Mesendoderm (in vitro differentiated cells): ENCODE measurements around the gene MAP3K21.

Experiments used
- DNase-seq: peaks from one replicate; pipeline ENCODE4 v3.0.0; 2013
- H2AK5ac ChIP-seq: 2 replicates; pipeline ENCODE4 v1.6.1; 2013; ENCODE audit warnings: low read length, inconsistent platforms
- H2BK120ac ChIP-seq: 2 replicates; pipeline ENCODE4 v1.6.1; 2013; ENCODE audit warnings: low read depth, mild to moderate bottlenecking, low read length, moderate library complexity, mixed read lengths
- H2BK15ac ChIP-seq: replicated peaks from 2 replicates; pipeline ENCODE4 v1.6.1; 2013; ENCODE audit warnings: low read depth, mild to moderate bottlenecking, moderate library complexity
- H2BK5ac ChIP-seq: 2 replicates; pipeline ENCODE4 v1.6.1; 2013; ENCODE audit warnings: low read length, inconsistent platforms
- H3K18ac ChIP-seq: 2 replicates; pipeline ENCODE4 v1.6.1; 2013; ENCODE audit warnings: mild to moderate bottlenecking, low read length, mixed read lengths
- H3K23ac ChIP-seq: one replicate; pipeline ENCODE4 v1.6.1; 2013; ENCODE audit warnings: low read length
- H3K27ac ChIP-seq: 2 replicates; pipeline ENCODE4 v1.5.1; 2013; ENCODE audit warnings: low read depth, mild to moderate bottlenecking, inconsistent platforms, low read length, moderate library complexity
- H3K27me3 ChIP-seq: 2 replicates; pipeline ENCODE4 v1.6.1; 2013; ENCODE audit warnings: low read length, control low read depth, mild to moderate bottlenecking, inconsistent platforms; ENCODE audit not compliant: insufficient read depth, poor library complexity
- H3K36me3 ChIP-seq: 2 replicates; pipeline ENCODE4 v1.6.1; 2013; ENCODE audit warnings: low read length, inconsistent platforms; ENCODE audit not compliant: control insufficient read depth, insufficient read depth
- H3K4ac ChIP-seq: one replicate; pipeline ENCODE4 v1.6.1; 2013; ENCODE audit warnings: low read depth, mild to moderate bottlenecking, low read length, moderate library complexity
- H3K4me1 ChIP-seq: 2 replicates; pipeline ENCODE4 v1.6.1; 2013; ENCODE audit warnings: low read depth, low read length, inconsistent platforms; ENCODE audit not compliant: control insufficient read depth
- H3K4me2 ChIP-seq: 2 replicates; pipeline ENCODE4 v1.6.1; 2013; ENCODE audit warnings: low read length
- H3K4me3 ChIP-seq: 2 replicates; pipeline ENCODE4 v1.5.1; 2013; ENCODE audit warnings: mild to moderate bottlenecking, low read length
- H3K56ac ChIP-seq: one replicate; pipeline ENCODE4 v1.6.1; 2013; ENCODE audit warnings: low read length
- H3K79me1 ChIP-seq: 2 replicates; pipeline ENCODE4 v1.6.1; 2013; ENCODE audit warnings: low read length, inconsistent platforms
- H3K79me2 ChIP-seq: 2 replicates; pipeline ENCODE4 v1.6.1; 2013; ENCODE audit warnings: mild to moderate bottlenecking, low read length; ENCODE audit not compliant: control insufficient read depth, insufficient read depth
- H3K9ac ChIP-seq: 2 replicates; pipeline ENCODE4 v1.6.1; 2013; ENCODE audit warnings: low read length, inconsistent platforms
- H4K5ac ChIP-seq: one replicate; pipeline ENCODE4 v1.6.1; 2013; ENCODE audit warnings: low read length
- H4K8ac ChIP-seq: one replicate; pipeline ENCODE4 v1.6.1; 2013; ENCODE audit warnings: low read depth, mild to moderate bottlenecking, control low read depth, low read length, moderate library complexity
- WGBS: extraction: QIAGEN DNeasy Blood & Tissue Kit; methylation state at CpG from one replicate; pipeline ENCODE4 v1.1.7; 2013; ENCODE audit warnings: low lambda C conversion rate, missing lambda C conversion rate; ENCODE audit not compliant: insufficient coverage; ENCODE audit errors: extremely low coverage; 5-methylcytosine and 5-hydroxymethylcytosine counted together

MAP3K21 gene

GRCh38 chr1:233315718-233316301, 11.7 kb upstream of the MAP3K21 start:
- Histone ChIP-seq H3K56ac (no peak overlapping the region), H3K4me2 (no peak overlapping the region), H3K79me1 (no peaks in the 10 kb centered on the region), H3K4ac (no peak overlapping the region), H3K27me3 (no peaks in the 10 kb centered on the region), H3K36me3 (no peaks in the 10 kb centered on the region), H3K18ac (no peak overlapping the region), H3K4me3 (no peak overlapping the region), H3K9ac (no peak overlapping the region), H4K5ac (no peak overlapping the region), H3K27ac (no peak overlapping the region), H3K79me2 (no peaks in the 10 kb centered on the region), H2BK15ac (no peak overlapping the region), H4K8ac (no peak overlapping the region), H2AK5ac (no peak overlapping the region), H3K4me1 (peaks cover 2% of the 10 kb centered on the region), H2BK5ac (no peak overlapping the region), H3K23ac (no peak overlapping the region), H2BK120ac (no peak overlapping the region)
- WGBS: no CpG with 5 or more reads among the region's 1 CpG
- no peak for DNase-seq

DNA sequence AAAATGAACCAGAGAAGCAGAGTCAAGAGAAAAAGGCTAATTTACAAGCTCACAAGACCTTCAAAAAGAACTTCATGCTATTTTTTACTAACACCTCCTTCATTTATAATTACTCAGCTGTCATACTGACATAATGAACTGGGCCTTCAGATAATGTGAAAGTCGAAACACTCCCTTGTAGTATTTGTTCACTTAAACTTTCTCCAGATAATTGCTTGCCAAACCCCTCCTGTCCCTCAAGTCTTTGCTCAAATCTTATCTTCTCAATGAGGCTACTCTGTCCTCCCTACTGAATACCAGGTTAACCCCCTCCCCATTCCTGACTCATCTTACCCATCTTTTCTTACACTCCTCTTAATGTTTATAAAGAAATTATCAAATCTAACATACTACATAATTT, 11.1 kb upstream of the MAP3K21 start:
- Histone ChIP-seq H3K79me1 (no peaks in the 10 kb centered on the region), H4K8ac (no peak overlapping the region), H3K56ac (no peak overlapping the region), H2AK5ac (no peak overlapping the region), H3K4me3 (no peak overlapping the region), H2BK5ac (no peak overlapping the region), H2BK15ac (no peak overlapping the region), H3K9ac (no peak overlapping the region), H4K5ac (no peak overlapping the region), H3K79me2 (no peaks in the 10 kb centered on the region), H3K27me3 (no peaks in the 10 kb centered on the region), H3K18ac (no peak overlapping the region), H2BK120ac (no peak overlapping the region), H3K36me3 (no peaks in the 10 kb centered on the region), H3K23ac (no peak overlapping the region), H3K4ac (no peak overlapping the region), H3K4me1 (peaks cover 2% of the 10 kb centered on the region), H3K27ac (no peak overlapping the region), H3K4me2 (no peak overlapping the region)
- DNase-seq: no peak
- WGBS: no CpG with 5 or more reads among the region's 1 CpG

DNA sequence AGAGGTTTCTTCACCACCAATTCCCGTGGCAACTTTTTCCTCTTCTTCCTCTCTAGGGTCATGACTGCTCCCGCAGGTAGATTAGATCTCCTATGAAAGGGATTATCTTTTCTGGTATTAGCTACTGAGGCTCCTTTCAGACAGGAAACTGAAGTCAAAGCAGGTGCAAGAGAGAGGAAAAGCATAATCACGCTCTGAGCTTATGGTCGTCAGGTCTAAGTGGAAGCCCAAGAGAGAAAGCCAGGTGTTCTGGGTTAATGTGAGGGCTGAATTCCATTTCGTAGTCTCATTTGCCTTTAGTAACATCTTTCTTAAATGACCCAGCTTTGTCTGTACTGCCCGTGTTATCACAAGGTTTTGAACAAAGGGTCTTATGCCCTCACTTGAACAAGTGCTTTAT, 8.3 kb upstream of the MAP3K21 start:
- H3K79me1 ChIP-seq: no peaks in the 10 kb centered on the region
- H3K79me2 ChIP-seq: no peaks in the 10 kb centered on the region
- no peak overlapping the region for H3K4me3 ChIP-seq
- H3K4me2 ChIP-seq: no peak overlapping the region
- H4K5ac ChIP-seq: no peak overlapping the region
- no peak overlapping the region for H2BK5ac ChIP-seq
- H3K56ac ChIP-seq: no peak overlapping the region
- no peaks in the 10 kb centered on the region for H3K27me3 ChIP-seq
- H3K4me1 ChIP-seq: no peaks in the 10 kb centered on the region
- no peak overlapping the region for H2BK120ac ChIP-seq
- no peak overlapping the region for H3K18ac ChIP-seq
- H2AK5ac ChIP-seq: no peak overlapping the region
- no peak overlapping the region for H4K8ac ChIP-seq
- no peak for DNase-seq
- no peak overlapping the region for H3K9ac ChIP-seq
- WGBS: no CpG with 5 or more reads among the region's 6 CpGs
- no peak overlapping the region for H3K23ac ChIP-seq
- no peaks in the 10 kb centered on the region for H3K36me3 ChIP-seq
- H3K4ac ChIP-seq: no peak overlapping the region
- no peak overlapping the region for H2BK15ac ChIP-seq
- no peak overlapping the region for H3K27ac ChIP-seq

GRCh38 chr1:233320023-233320422, 7.5 kb upstream of the MAP3K21 start:
- no peak overlapping the region for H3K27ac ChIP-seq
- no peak overlapping the region for H3K4me3 ChIP-seq
- H2BK5ac ChIP-seq: no peak overlapping the region
- no peak overlapping the region for H4K5ac ChIP-seq
- no peaks in the 10 kb centered on the region for H3K79me1 ChIP-seq
- no peak overlapping the region for H3K4ac ChIP-seq
- H2AK5ac ChIP-seq: no peak overlapping the region
- no peak overlapping the region for H3K56ac ChIP-seq
- H3K27me3 ChIP-seq: no peaks in the 10 kb centered on the region
- H2BK15ac ChIP-seq: no peak overlapping the region
- no peaks in the 10 kb centered on the region for H3K36me3 ChIP-seq
- no peak overlapping the region for H3K18ac ChIP-seq
- WGBS: no CpG with 5 or more reads among the region's 2 CpGs
- no peak overlapping the region for H2BK120ac ChIP-seq
- H4K8ac ChIP-seq: no peak overlapping the region
- H3K9ac ChIP-seq: no peak overlapping the region
- DNase-seq: no peak
- H3K23ac ChIP-seq: no peak overlapping the region
- H3K4me2 ChIP-seq: no peak overlapping the region
- no peaks in the 10 kb centered on the region for H3K4me1 ChIP-seq
- H3K79me2 ChIP-seq: no peaks in the 10 kb centered on the region

DNA sequence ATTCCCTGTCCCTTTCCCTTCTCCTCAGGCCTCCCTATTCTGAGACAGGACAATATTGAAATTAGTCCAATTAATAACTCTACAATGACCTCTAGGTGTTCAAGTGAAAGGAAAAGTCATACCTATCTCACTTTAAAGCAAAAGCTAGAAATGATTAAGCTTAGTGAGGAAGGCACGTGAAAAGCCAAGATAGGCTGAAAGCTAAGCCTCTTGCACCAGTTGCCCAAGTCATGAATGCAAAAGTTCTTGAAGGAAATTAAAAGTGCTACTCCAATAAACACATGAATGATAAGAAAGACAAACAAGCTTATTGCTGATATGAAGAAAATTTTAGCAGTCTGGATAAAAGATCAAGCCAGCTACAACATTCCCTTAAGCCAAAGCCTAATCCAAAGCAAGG, 3.8 kb upstream of the MAP3K21 start:
- H3K4me2 ChIP-seq: no peak overlapping the region
- no peak overlapping the region for H3K4me3 ChIP-seq
- H3K56ac ChIP-seq: no peak overlapping the region
- no peak overlapping the region for H3K9ac ChIP-seq
- H2AK5ac ChIP-seq: no peak overlapping the region
- no peaks in the 10 kb centered on the region for H3K79me2 ChIP-seq
- no peak overlapping the region for H2BK15ac ChIP-seq
- H4K8ac ChIP-seq: no peak overlapping the region
- no peak overlapping the region for H3K18ac ChIP-seq
- no peaks in the 10 kb centered on the region for H3K79me1 ChIP-seq
- H2BK120ac ChIP-seq: no peak overlapping the region
- H3K23ac ChIP-seq: no peak overlapping the region
- no CpG with 5 or more reads among the region's 1 CpG for WGBS
- DNase-seq: no peak
- H4K5ac ChIP-seq: no peak overlapping the region
- no peak overlapping the region for H2BK5ac ChIP-seq
- no peak overlapping the region for H3K27ac ChIP-seq
- H3K4ac ChIP-seq: no peak overlapping the region
- H3K4me1 ChIP-seq: no peaks in the 10 kb centered on the region
- no peaks in the 10 kb centered on the region for H3K36me3 ChIP-seq
- H3K27me3 ChIP-seq: no peaks in the 10 kb centered on the region

DNA sequence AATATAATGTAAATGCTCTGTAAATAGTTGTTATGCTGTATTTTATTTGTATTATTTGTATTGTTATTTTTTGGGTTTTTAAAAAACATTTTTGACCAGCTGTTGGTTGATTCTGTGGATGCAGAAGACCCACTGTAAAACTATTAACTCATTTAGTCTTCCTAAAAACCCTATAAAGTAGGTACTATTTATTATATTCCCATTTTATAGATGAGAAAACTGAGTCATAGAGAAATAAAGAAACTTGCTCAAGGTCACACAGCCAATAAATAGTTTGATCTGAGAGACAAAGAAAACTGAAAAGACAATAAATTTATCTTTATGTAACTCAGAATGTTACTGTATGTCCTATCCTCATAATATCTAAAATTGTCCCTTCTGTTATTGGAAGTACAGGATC, 1.2 kb upstream of the MAP3K21 start:
- Histone ChIP-seq H3K23ac (no peak overlapping the region), H3K4ac (no peak overlapping the region), H3K9ac (no peak overlapping the region), H3K18ac (no peak overlapping the region), H3K4me3 (no peak overlapping the region), H3K36me3 (no peaks in the 10 kb centered on the region), H3K4me2 (no peak overlapping the region), H2BK120ac (no peak overlapping the region), H3K27me3 (no peaks in the 10 kb centered on the region), H3K56ac (no peak overlapping the region), H4K8ac (no peak overlapping the region), H2BK15ac (no peak overlapping the region), H3K27ac (no peak overlapping the region), H2BK5ac (no peak overlapping the region), H3K79me2 (peaks cover 2% of the 10 kb centered on the region), H3K4me1 (no peaks in the 10 kb centered on the region), H3K79me1 (peaks cover 1% of the 10 kb centered on the region), H2AK5ac (no peak overlapping the region), H4K5ac (no peak overlapping the region)
- DNase-seq: no peak
